DND-41 (cell line): ENCODE results near the gene HEXA.

Experiments
- EZH2 ChIP-seq: IDR thresholded peaks from 3 replicates; pipeline ENCODE4 v1.6.1; 2012; ENCODE audit warnings: borderline replicate concordance, low read depth, mild to moderate bottlenecking, moderate library complexity, low read length, inconsistent platforms; ENCODE audit not compliant: severe bottlenecking
- TF ChIP-seq, protein P1 (sequence below): IDR thresholded peaks from 2 replicates; pipeline ENCODE4 v1.5.1; 2012; ENCODE audit warnings: borderline replicate concordance, low read length, moderate library complexity, mild to moderate bottlenecking; ENCODE audit not compliant: poor library complexity, severe bottlenecking; ENCODE audit errors: extremely low read depth

GRCh38 chr15:72377331-72377730 is 1.5 kb upstream of the HEXA start:
- TF ChIP-seq, protein P1, sequence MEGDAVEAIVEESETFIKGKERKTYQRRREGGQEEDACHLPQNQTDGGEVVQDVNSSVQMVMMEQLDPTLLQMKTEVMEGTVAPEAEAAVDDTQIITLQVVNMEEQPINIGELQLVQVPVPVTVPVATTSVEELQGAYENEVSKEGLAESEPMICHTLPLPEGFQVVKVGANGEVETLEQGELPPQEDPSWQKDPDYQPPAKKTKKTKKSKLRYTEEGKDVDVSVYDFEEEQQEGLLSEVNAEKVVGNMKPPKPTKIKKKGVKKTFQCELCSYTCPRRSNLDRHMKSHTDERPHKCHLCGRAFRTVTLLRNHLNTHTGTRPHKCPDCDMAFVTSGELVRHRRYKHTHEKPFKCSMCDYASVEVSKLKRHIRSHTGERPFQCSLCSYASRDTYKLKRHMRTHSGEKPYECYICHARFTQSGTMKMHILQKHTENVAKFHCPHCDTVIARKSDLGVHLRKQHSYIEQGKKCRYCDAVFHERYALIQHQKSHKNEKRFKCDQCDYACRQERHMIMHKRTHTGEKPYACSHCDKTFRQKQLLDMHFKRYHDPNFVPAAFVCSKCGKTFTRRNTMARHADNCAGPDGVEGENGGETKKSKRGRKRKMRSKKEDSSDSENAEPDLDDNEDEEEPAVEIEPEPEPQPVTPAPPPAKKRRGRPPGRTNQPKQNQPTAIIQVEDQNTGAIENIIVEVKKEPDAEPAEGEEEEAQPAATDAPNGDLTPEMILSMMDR = no peak
- TF ChIP-seq EZH2 = no peak
